NB4 (cell line): ENCODE results near the gene ERVMER34-1.

Source experiments
- DNase-seq: peaks from one replicate; pipeline ENCODE4 v3.0.0; 2010; ENCODE audit warnings: low read depth
- H3K4me3 ChIP-seq: one replicate; pipeline ENCODE4 v1.5.1; 2011; ENCODE audit warnings: mild to moderate bottlenecking, low read depth, low read length, moderate library complexity
- MYC ChIP-seq: IDR thresholded peaks from 2 replicates; pipeline ENCODE4 v1.6.1; 2011; ENCODE audit warnings: low read depth, low read length
- POLR2A ChIP-seq: IDR thresholded peaks from 2 replicates; pipeline ENCODE4 v1.6.1; 2011; ENCODE audit warnings: mild to moderate bottlenecking; ENCODE audit not compliant: insufficient read length; ENCODE audit errors: extremely low read depth
- TF ChIP-seq, protein P1 (sequence below): IDR thresholded peaks from 2 replicates; pipeline ENCODE4 v1.6.1; 2011; ENCODE audit warnings: low read depth, low read length
- TF ChIP-seq, protein P2 (sequence below): IDR thresholded peaks from one replicate; pipeline ENCODE4 v1.5.1; 2012; ENCODE audit warnings: low read depth, low read length

Gene ERVMER34-1

DNA sequence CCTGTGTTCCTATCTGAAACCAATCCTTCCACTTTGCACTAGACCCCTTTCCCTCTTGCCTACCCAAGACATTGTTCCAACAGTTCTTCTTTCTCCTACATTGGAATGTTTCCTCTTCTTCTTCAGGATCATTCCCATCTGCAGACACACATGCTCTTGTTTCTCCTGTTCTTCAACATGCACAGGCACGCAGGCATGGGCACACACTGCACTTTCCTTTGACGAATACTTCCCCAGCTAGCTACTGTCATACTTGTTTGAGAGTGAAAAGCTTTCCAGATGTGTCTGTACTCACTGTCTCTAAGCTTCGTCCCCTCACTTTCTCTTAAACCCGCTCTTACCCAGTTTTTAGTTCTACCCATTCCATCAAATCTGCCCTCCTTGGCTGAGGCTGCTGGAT lies 31.8 kb upstream of the ERVMER34-1 start:
- no peak for DNase-seq
- TF ChIP-seq MYC, result no peak
- no peak for TF ChIP-seq POLR2A
- TF ChIP-seq, protein P1, sequence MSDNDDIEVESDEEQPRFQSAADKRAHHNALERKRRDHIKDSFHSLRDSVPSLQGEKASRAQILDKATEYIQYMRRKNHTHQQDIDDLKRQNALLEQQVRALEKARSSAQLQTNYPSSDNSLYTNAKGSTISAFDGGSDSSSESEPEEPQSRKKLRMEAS, result no peak
- TF ChIP-seq, protein P2, sequence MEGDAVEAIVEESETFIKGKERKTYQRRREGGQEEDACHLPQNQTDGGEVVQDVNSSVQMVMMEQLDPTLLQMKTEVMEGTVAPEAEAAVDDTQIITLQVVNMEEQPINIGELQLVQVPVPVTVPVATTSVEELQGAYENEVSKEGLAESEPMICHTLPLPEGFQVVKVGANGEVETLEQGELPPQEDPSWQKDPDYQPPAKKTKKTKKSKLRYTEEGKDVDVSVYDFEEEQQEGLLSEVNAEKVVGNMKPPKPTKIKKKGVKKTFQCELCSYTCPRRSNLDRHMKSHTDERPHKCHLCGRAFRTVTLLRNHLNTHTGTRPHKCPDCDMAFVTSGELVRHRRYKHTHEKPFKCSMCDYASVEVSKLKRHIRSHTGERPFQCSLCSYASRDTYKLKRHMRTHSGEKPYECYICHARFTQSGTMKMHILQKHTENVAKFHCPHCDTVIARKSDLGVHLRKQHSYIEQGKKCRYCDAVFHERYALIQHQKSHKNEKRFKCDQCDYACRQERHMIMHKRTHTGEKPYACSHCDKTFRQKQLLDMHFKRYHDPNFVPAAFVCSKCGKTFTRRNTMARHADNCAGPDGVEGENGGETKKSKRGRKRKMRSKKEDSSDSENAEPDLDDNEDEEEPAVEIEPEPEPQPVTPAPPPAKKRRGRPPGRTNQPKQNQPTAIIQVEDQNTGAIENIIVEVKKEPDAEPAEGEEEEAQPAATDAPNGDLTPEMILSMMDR, result no peak
- H3K4me3 ChIP-seq, result no peak overlapping the region

DNA sequence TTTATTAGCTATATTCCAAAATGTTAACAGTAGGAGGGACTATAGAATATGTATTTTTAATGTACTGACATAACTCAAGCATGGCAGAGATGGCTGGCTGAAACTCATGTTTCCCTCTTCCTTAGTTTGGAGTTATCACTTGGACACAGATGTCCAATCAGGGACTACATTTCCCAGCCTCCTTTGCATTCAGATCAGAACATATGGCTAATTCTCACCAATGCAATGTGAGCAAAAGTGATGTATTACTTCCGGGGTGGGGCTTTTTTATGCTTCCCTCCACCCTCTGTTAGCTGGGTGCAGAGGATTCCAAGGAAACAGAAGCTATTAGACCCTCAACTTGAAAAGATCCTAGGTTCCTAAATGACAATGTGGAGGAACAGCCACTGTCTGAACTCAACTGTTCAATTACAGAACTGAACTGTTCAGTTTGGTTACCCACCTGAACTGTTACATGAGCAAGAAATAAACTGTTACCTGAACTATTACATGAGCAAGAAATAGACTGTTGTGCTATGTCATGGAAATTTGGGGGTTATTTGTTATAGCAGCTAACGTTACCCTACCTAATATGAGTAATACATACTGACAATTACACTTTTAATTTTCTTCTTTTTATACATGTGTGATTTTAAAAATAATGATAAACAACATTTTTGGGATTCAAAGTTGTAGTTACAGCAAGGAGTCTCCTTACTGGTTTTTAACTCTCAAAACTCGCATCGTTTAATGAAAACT lies 29.6 kb upstream of the ERVMER34-1 start:
- DNase-seq, result peak; percentile 13
- H3K4me3 ChIP-seq, result no peak overlapping the region
- TF ChIP-seq MYC (no peak), POLR2A (no peak)
- TF ChIP-seq, protein P2, result no peak
- TF ChIP-seq, protein P1, result no peak

DNA sequence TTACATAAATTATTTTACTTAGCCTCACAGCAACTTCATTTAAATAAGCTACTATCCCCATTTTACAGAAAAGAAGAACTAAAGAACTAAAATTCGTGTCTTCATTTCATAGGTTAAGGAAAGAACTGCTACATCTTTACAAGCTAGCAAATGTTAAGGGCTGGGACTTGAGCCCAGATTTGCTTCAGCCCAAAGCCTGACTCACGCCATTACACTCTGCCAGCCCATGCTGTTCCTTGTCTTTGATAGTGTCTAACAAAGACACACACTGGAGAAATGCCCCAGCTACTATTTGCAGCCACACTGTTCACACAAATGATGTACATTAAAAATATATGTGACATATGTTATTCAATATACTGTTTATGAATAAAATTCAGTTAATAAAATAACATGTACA lies 29.0 kb upstream of the ERVMER34-1 start:
- no peak for DNase-seq
- TF ChIP-seq, protein P1, result no peak
- no peak for TF ChIP-seq MYC
- no peak for TF ChIP-seq POLR2A
- TF ChIP-seq, protein P2, result no peak
- H3K4me3 ChIP-seq, result no peak overlapping the region

DNA sequence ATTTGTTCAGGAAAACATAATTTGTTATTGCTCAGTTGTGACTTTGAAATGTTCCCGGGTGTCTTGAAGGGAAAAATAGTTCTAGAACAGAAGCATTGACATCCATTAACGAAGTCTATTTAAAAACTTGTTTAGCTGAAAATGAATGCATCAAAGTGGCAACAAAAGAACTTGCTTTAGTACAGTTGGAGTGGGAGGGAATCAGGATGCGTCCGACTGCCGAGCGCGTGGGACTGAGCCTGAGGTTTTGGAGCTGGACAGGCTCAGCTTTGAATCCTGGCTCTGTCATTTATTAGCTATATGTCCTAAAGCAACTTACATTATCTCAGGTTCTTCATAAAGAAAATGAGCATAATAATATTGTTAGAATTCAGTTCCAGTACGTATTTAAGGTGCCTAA lies 9.0 kb upstream of the ERVMER34-1 start:
- no peak for DNase-seq
- TF ChIP-seq, protein P2, result no peak
- TF ChIP-seq, protein P1, result no peak
- TF ChIP-seq POLR2A (no peak), MYC (no peak)
- no peak overlapping the region for H3K4me3 ChIP-seq

DNA sequence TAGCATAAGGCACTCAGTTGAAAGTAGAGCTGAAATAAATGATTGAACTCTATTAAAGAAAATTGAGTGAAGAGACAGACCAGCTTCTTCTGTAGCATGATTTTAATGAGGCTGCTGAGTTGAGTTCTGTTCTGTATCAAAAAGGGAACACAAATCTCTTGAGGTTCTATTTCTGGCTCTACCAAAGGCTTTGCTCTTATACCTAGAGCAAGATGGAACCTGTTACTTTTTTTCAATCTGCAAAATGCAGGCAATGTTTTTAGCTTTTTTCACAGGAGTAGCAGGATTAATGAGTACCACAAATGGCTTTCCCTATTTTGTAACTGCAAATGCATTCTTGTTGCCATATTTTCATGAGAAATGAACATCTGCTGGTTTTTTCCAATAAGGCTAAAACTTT lies 4.2 kb upstream of the ERVMER34-1 start:
- no peak overlapping the region for H3K4me3 ChIP-seq
- TF ChIP-seq MYC (no peak), POLR2A (no peak)
- TF ChIP-seq, protein P1, result no peak
- TF ChIP-seq, protein P2, result no peak
- DNase-seq, result no peak
